MCF 10A (cell line): ENCODE data around the gene RGS2. TPM values are rescaled to one million over a fixed set of nuclear protein-coding genes. Genes with fewer than 3 reads are reported as not detected.

ENCODE experiments used
- BruUV-seq: library from RNA; stranded (reverse); fragments of 400-500 nt; replicated peaks from 2 replicates; lab custom pipeline; 2021; lab: Mats Ljungman, UMichigan
- CTCF ChIA-PET: fragments of 300-600 bp; sonication (Branson Sonifier 250); formaldehyde crosslinking; extraction: SDS; loops from one replicate; lab custom pipeline; 2021; ENCODE audit warnings: antibody characterized with exemption, inconsistent platforms; lab: Yijun Ruan, JAX
- POLR2A ChIA-PET: fragments of 300-600, 350-650 bp; sonication (Branson Sonifier 250); formaldehyde crosslinking; extraction: SDS; loops from one replicate; lab custom pipeline; 2020; ENCODE audit warnings: antibody characterized with exemption, inconsistent platforms; lab: Yijun Ruan, JAX
- DNase-seq: peaks from one replicate; pipeline ENCODE4 v3.0.0-alpha.2; 2018; ENCODE audit not compliant: unreplicated experiment
- H3K27ac Mint-ChIP-seq: one replicate; pipeline ENCODE4 v1.8.0; 2022; ENCODE audit warnings: mild to moderate bottlenecking, low read depth, mixed read lengths; ENCODE audit not compliant: unreplicated experiment
- H3K27me3 Mint-ChIP-seq: one replicate; pipeline ENCODE4 v1.8.0; 2022; ENCODE audit warnings: mixed read lengths; ENCODE audit not compliant: insufficient read depth, unreplicated experiment
- H3K36me3 Mint-ChIP-seq: one replicate; pipeline ENCODE4 v1.8.0; 2022; ENCODE audit warnings: mild to moderate bottlenecking, moderate library complexity, mixed read lengths; ENCODE audit not compliant: insufficient read depth, unreplicated experiment
- H3K4me1 Mint-ChIP-seq: one replicate; pipeline ENCODE4 v1.8.0; 2022; ENCODE audit warnings: mixed read lengths; ENCODE audit not compliant: insufficient read depth, unreplicated experiment
- H3K4me3 Mint-ChIP-seq: one replicate; pipeline ENCODE4 v1.8.0; 2022; ENCODE audit warnings: mild to moderate bottlenecking, moderate library complexity, mixed read lengths; ENCODE audit not compliant: unreplicated experiment
- H3K9me3 Mint-ChIP-seq: one replicate; pipeline ENCODE4 v1.8.0; 2022; ENCODE audit warnings: mixed read lengths; ENCODE audit not compliant: unreplicated experiment
- CTCF ChIP-seq: fragments of 200-600 bp; IDR thresholded peaks from one replicate; pipeline ENCODE4 v1.8.0; 2022; ENCODE audit warnings: antibody characterized with exemption, mild to moderate bottlenecking; ENCODE audit not compliant: unreplicated experiment
- intact Hi-C: fragments of 100-400 bp; cut with micrococcal nuclease; formaldehyde crosslinking; loops from 2 replicates; pipeline ENCODE4 v1.14.1; 2022
- total RNA-seq: library from RNA; stranded (reverse); gene quantifications from 2 replicates; pipeline ENCODE4 v1.2.3, GENCODE V29; 2022

Gene RGS2
- total RNA-seq, 1 experiment from 2014 or later, result 42.6 TPM

- POLR2A ChIA-PET, result interaction anchor here (0.6 to 13.7 kb wide), 35 partner anchors 7 to 332 kb away, joined by 3 to 421 read pairs (median 4); partner anchors contain the start of genes RO60 and UCHL5
- BruUV-seq, result TSS peak; percentile 73
- Mint-ChIP-seq H3K4me1 (peaks cover 31% of the 10 kb centered on the region), H3K27ac (peak overlapping the region; percentile 90), H3K27me3 (no peaks in the 10 kb centered on the region), H3K36me3 (peaks cover 50% of the 10 kb centered on the region), H3K4me3 (peak overlapping the region; percentile 97), H3K9me3 (no peaks in the 10 kb centered on the region)
- intact Hi-C loops, result loop anchor here (1.0 kb wide), 2 partner anchors 95 to 143 kb away; no protein-coding TSS in a partner anchor
- TF ChIP-seq CTCF, result no peak
- CTCF ChIA-PET, result interaction anchor here (0.6 to 15.6 kb wide), 17 partner anchors 10 to 223 kb away, joined by 3 to 226 read pairs (median 3); no protein-coding TSS in a partner anchor
- DNase-seq, result peak; percentile 66
These were observed 741 bp downstream of the RGS2 start for GRCh38 chr1:192809307-192810252.

DNA sequence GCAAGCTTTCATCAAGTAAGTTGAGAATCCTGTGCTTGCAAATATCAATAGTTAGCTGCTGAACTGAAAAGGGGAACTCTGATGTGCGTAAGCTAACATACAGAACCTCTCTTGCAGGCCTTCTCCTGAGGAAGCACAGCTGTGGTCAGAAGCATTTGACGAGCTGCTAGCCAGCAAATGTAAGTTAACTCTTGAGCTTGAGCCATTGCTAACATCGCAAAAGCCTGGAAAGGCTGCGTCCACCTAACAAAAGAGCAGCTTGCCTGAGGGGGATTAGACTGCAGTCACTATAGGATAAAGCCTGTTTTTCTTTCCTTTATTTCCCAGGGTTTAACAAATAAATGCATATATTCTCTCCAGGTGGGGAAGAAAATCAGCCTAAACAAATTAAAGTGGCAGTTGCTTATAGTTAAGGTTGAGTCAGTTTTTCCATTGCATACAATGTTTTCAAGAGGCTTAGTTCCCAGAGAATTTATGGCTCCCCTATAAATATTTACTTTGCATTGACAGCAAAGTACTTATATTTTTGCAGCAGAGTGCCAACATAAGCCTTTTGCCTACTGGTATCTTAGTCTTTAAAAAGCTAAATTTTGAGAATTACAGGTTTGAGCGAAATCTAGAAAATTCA lies 1.5 kb downstream of the RGS2 start:
- no peak for TF ChIP-seq CTCF
- Mint-ChIP-seq H3K27ac (peak overlapping the region; percentile 90), H3K27me3 (no peaks in the 10 kb centered on the region), H3K36me3 (peaks cover 50% of the 10 kb centered on the region), H3K4me1 (peaks cover 31% of the 10 kb centered on the region), H3K9me3 (no peaks in the 10 kb centered on the region), H3K4me3 (peak overlapping the region; percentile 97)
- POLR2A ChIA-PET, result interaction anchor here (0.6 to 13.7 kb wide), 28 partner anchors 9 to 299 kb away, joined by 3 to 421 read pairs (median 4); partner anchors contain the start of gene UCHL5
- intact Hi-C loops, result no loop called here
- peak; percentile 27 for DNase-seq
- CTCF ChIA-PET, result interaction anchor here (0.6 to 15.6 kb wide), 14 partner anchors 9 to 222 kb away, joined by 3 to 226 read pairs (median 4); no protein-coding TSS in a partner anchor
- no TSS peak for BruUV-seq

DNA sequence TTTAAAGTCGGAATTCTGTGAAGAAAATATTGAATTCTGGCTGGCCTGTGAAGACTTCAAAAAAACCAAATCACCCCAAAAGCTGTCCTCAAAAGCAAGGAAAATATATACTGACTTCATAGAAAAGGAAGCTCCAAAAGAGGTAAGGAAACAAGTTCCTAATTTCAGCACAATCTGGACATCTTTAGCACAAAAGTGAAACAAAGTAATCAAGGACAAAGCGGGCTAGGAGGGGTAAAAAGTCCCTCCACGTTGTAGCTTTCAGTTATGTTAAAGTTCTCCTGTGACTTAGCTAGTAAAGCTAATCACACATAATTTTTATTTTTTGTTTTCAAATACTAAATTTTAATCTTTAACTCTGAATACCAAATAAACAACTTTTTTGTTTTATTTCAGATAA lies 2.2 kb downstream of the RGS2 start:
- Mint-ChIP-seq H3K4me3 (peak overlapping the region; percentile 97), H3K4me1 (peaks cover 31% of the 10 kb centered on the region), H3K27ac (no peak overlapping the region), H3K36me3 (peaks cover 50% of the 10 kb centered on the region), H3K27me3 (no peaks in the 10 kb centered on the region), H3K9me3 (no peaks in the 10 kb centered on the region)
- ChIA-PET CTCF (interaction anchor here (0.7 to 15.6 kb wide), 13 partner anchors 14 to 333 kb away, joined by 3 to 226 read pairs (median 4); no protein-coding TSS in a partner anchor), POLR2A (interaction anchor here (0.5 to 13.7 kb wide), 23 partner anchors 14 to 298 kb away, joined by 3 to 421 read pairs (median 4); partner anchors contain the start of gene UCHL5)
- intact Hi-C loops, result no loop called here
- BruUV-seq, result no TSS peak
- no peak for DNase-seq
- TF ChIP-seq CTCF, result no peak
